GM12878 (cell line): ENCODE results near the gene FAM114A1.

Source experiments
- CBFB ChIP-seq: IDR thresholded peaks from 2 replicates; pipeline ENCODE4 v1.6.1; 2016; ENCODE audit warnings: antibody characterized with exemption, low read depth
- CBX3 ChIP-seq: fragments of 200-600 bp; sonication (generic); IDR thresholded peaks from 2 replicates; pipeline ENCODE4 v1.6.1; 2016; ENCODE audit warnings: low read depth, borderline replicate concordance
- EP300 ChIP-seq, 2 experiments: fragments of 150-350 bp in 1 of 2; IDR thresholded peaks; 2 replicates each; pipeline ENCODE4 v1.6.1; 2011 to 2012; ENCODE audit warnings: low read depth in 2 of 2, low read length in 2 of 2, borderline replicate concordance in 1 of 2, improper control_type of control experiment in 1 of 2, inconsistent platforms in 1 of 2; ENCODE audit not compliant: control insufficient read depth in 1 of 2
- MXI1 ChIP-seq: fragments of 150-350 bp; IDR thresholded peaks from 2 replicates; pipeline ENCODE4 v1.6.1; 2011; ENCODE audit warnings: low read depth, mild to moderate bottlenecking, inconsistent platforms, low read length, improper control_type of control experiment
- POLR2AphosphoS5 ChIP-seq: IDR thresholded peaks from 2 replicates; pipeline ENCODE4 v1.6.1; 2011; ENCODE audit warnings: mild to moderate bottlenecking, low read length, inconsistent platforms
- RBBP5 ChIP-seq: fragments of 200-600 bp; sonication (generic); conservative IDR thresholded peaks from 2 replicates; pipeline ENCODE4 v1.6.1; 2016
- RFX5 ChIP-seq: IDR thresholded peaks from 2 replicates; pipeline ENCODE4 v1.6.1; 2011; ENCODE audit warnings: low read depth, low read length, improper control_type of control experiment
- SMC3 ChIP-seq: IDR thresholded peaks from 2 replicates; pipeline ENCODE4 v1.6.1; 2011; ENCODE audit warnings: low read length, improper control_type of control experiment, borderline replicate concordance
- TF ChIP-seq, protein P1 (sequence below), 3 experiments: IDR thresholded peaks in 2 of 3; conservative IDR thresholded peaks in 1 of 3; 2 replicates each; pipeline ENCODE4 v1.5.1; 2011; ENCODE audit warnings: low read depth in 3 of 3, low read length in 3 of 3, mild to moderate bottlenecking in 3 of 3, control low read depth in 2 of 3, moderate library complexity in 2 of 3, inconsistent platforms in 1 of 3, mixed read lengths in 1 of 3; ENCODE audit not compliant: control insufficient read depth in 2 of 3, insufficient read depth in 1 of 3; ENCODE audit errors: extremely low read depth in 1 of 3

DNA sequence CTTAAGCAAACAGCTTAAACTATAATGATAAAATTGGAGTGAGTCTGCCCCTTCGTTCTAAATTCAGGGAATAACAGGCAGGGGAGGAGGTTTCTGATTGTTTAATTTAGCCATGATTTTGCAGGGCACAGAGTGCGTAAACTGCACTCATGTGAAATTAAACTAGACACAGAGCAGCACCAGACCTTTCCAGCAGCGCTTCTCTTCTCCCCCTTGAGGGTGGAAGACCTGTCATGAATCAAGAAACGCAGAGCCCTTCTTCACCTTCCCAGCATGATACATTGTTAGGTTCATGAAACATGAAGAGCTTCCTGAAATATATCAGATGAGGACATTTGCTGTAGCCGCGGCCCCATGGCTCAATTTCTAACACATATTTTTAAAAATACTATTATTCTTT lies 63.1 kb downstream of the FAM114A1 start:
- TF ChIP-seq POLR2AphosphoS5 (no peak), SMC3 (no peak), RBBP5 (no peak), EP300 (IDR thresholded peaks at IDR 0.05; ENCODE audit: borderline replicate concordance in 1 of 2, control insufficient read depth in 1 of 2, low read depth in 2 of 2, low read length in 2 of 2) (no peak), CBX3 (no peak), RFX5 (no peak), CBFB (no peak), MXI1 (no peak)
- TF ChIP-seq, protein P1, sequence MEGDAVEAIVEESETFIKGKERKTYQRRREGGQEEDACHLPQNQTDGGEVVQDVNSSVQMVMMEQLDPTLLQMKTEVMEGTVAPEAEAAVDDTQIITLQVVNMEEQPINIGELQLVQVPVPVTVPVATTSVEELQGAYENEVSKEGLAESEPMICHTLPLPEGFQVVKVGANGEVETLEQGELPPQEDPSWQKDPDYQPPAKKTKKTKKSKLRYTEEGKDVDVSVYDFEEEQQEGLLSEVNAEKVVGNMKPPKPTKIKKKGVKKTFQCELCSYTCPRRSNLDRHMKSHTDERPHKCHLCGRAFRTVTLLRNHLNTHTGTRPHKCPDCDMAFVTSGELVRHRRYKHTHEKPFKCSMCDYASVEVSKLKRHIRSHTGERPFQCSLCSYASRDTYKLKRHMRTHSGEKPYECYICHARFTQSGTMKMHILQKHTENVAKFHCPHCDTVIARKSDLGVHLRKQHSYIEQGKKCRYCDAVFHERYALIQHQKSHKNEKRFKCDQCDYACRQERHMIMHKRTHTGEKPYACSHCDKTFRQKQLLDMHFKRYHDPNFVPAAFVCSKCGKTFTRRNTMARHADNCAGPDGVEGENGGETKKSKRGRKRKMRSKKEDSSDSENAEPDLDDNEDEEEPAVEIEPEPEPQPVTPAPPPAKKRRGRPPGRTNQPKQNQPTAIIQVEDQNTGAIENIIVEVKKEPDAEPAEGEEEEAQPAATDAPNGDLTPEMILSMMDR (IDR thresholded peaks at IDR 0.05 in 2 of 3, conservative IDR thresholded peaks at IDR 0.05 in 1 of 3; ENCODE audit: control insufficient read depth in 2 of 3, extremely low read depth in 1 of 3, insufficient read depth in 1 of 3, low read depth in 3 of 3, low read length in 3 of 3) = no peak
